HG02943 (cell line): ENCODE data around the gene MAPK4.

ENCODE experiments used
- ATAC-seq: cut with Tn5 transposase; IDR thresholded peaks from one replicate; pipeline ENCODE4 v1.9.1; 2021; ENCODE audit warnings: mild to moderate bottlenecking, low read depth, moderate library complexity; ENCODE audit not compliant: unreplicated experiment

Gene MAPK4

DNA sequence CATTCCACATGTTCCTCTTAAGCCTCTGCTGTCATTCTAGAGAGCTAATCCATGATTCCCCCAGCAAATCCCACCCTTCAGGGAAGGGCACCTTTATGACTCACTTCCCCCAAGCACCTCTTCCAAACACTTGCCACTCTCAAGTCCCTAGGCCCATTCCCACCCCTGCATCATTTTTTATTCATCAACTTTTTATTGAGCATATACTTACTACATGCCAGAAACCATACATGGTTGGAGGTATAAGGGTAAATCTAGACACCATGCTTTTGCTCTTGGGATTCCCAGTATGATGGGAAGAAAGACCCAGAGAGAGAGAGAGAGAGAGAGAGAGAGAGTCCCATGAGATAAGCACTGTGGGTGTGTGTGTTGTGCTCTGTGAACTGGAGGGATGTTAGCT is 87.9 kb downstream of the MAPK4 start:
- no peak for ATAC-seq

DNA sequence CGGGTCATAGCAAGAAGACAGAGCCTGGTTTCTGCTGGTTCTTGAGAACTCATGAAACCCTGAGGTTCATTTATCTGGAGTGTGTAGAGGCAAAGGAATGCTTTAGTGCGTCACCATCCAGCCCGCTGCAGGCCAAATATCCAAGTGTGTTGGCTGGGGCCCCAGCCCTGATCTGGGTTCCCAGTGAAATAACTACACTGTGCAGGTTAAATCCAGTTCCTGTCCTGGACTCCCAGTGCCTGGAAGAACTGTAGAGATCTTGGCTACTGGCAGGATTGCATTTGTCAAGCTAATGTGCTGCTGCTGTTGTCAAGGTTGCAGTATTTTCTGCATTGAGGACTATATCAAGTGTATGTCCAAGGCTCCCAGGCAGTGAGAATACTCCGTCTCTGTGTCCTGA is 89.9 kb downstream of the MAPK4 start:
- ATAC-seq: no peak

DNA sequence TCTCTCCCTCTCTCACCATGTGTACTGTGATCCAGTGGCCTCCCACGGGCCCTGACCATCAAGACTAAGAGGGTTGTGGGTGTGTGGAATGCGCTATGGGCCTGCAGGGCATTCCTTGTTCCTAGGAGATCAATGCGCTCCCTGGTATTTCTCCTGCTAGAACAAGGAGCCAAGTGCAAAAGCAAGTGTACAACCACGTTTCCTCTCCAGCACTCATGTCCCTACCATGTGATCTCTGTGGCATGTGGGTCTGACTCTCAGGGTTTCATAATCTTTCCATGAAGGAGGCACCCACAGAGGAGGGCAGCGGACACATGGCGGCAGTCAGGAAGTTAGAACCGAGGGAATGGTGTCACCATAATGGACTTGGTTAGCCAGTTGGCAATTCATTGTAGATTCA is 91.4 kb downstream of the MAPK4 start:
- no peak for ATAC-seq

DNA sequence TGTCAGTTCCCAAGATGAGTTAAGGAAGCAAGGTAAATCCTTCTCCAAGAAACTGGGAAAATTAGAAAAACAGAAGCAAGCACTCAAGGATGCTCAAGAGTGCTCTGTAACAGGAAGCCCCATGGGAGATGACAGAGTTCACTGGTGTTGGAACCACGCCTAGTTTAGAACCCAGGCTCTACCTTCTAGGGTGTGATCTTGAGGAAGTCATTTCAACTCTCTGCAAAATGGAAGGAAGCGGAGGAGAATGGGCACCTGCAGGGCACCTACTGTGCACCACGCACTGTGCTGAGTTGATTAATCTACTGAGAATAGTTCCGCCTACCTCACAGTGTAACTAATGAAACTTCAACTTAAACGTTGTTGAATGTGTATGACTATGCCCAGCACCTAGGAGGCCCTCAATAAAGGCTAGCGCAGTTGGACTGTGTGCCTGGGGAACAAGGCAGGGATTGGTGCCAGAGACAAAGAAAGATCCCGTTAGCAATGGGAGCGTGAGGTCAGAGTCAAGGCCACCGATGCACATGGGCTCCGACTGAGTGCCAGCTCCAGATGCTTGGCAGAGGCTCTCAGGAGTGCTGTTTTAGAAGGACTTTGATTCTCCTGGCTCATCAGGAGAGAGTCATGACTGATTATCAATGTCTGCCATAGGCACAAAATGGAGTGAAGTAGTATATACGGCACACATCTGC is 93.7 kb downstream of the MAPK4 start:
- no peak for ATAC-seq

DNA sequence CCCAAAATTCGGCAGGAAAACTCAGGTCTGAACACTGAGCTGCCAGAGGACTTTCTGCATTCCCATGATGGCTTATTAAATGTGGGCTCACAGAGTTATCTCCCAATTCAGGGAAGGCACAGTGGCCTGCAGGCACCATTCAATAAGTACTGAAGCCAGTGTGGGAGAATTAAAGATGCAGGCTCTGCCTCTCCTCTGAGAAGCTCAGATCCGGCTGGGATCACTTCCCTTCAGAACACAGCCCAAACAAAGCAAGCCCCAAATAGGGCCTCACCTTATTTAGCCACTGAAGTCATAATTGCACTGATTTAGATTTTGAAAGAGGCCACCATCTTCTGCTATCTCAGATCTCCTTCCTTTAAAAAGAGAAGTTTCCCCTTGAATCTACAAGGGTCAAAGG is 94.3 kb downstream of the MAPK4 start:
- no peak for ATAC-seq

DNA sequence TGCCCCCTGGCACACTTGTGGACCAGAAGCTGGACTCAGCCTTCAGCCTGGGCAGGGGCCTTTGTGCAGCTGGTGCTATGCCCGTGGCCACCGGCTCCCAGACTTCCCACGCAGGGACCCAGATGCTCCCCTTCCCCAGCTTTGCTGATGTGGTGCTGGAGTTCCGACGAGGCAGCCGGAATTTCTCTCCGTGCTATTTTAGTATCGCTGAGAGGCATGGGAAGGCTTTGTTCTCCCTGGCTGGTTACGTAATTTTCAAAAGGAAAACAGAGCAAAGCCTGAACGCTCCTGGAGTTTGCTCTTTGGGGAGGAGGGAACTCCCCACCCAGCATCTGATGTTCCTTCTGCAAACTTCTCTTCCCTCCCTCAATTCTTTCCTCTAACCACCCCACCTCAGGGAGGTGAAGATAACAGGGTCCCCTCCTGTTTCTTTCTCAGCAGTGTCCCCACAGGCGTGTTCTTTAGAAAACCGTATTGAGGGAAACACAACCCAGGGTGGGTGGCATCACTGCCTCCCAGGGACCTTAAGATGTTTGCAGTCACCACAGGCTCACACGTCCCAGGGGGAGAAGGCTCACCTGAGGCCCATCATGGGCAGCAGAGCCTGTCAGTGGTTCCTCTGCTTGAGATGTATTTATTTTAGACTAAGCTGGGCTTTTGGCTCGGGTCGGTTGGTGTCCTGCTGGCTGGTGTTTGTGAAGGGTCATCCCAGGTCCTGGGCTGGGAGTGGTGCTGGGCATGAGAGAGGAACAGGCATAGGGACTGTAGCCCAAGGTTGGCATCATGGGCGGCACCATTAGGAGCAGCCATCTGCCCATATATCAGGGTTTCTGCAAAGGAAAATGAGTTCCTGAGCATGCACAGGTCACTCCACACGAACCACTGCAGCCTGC is 95.0 kb downstream of the MAPK4 start:
- ATAC-seq: no peak

DNA sequence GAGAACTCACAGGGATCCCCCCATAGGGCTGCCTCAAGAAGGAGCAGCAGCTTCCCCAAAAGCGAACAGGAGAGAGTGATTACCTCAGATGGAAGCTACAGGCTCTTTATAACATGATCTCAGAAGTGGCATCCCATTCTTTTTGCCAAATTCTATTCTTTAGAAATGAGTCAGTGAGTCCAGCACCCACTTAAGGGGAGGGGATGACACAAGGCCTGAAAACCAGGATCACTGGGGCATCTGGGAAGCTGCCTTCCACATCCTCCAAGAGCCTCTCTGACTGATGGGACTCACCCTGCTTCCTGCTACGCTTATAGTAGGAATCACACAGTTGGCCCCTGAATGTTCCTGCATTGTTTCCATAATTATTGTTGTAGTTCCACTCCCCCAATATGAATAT is 96.5 kb downstream of the MAPK4 start:
- no peak for ATAC-seq

DNA sequence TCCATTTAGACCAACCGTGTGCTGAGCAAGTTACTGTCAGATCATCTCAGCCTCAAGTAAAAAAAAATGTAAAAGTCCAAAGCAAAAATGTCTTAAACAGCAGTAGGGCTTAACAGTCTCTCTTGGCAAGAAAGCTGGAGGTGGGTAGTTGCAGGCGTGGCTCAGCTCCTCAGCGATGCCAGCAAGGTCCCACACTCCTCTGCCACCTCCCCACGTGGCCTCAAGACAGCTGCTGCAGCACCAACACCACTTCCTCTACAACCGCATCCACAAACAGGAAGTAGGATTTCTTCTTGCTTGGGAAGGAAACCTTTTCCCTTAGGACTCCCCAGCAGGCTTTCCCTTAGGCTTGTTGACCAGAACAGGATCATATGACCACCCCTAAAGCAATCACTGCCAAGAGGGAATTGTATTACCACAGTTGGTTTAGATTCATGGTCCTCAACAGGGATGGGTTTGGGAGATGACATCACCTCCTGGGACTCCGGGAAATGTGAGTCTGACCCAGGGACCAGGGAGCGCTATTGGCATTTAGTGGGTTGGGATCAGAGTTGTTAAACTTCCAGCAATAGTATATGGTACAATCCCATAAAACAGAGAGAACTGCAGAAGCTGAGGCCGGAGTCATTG is 97.1 kb downstream of the MAPK4 start:
- ATAC-seq: no peak

DNA sequence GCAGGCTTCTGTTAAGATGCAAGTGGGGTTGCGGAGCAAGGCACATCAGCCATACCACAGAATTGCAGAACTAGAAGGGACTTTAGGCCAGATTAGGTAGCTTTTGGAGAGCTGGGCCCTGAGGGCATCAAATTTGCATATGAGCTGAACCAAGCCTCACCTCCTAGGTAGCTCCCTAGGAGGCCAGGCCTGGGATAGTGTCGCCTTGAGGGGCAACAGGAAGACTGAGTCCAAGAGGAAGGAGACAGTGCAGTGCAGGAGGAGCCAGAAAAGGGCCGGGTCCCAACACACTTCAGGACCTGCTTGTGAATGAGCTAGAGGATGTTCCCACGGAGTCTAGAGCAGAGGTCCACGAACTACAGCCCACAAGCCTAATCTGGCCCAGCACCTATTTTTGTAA is 98.7 kb downstream of the MAPK4 start:
- no peak for ATAC-seq

DNA sequence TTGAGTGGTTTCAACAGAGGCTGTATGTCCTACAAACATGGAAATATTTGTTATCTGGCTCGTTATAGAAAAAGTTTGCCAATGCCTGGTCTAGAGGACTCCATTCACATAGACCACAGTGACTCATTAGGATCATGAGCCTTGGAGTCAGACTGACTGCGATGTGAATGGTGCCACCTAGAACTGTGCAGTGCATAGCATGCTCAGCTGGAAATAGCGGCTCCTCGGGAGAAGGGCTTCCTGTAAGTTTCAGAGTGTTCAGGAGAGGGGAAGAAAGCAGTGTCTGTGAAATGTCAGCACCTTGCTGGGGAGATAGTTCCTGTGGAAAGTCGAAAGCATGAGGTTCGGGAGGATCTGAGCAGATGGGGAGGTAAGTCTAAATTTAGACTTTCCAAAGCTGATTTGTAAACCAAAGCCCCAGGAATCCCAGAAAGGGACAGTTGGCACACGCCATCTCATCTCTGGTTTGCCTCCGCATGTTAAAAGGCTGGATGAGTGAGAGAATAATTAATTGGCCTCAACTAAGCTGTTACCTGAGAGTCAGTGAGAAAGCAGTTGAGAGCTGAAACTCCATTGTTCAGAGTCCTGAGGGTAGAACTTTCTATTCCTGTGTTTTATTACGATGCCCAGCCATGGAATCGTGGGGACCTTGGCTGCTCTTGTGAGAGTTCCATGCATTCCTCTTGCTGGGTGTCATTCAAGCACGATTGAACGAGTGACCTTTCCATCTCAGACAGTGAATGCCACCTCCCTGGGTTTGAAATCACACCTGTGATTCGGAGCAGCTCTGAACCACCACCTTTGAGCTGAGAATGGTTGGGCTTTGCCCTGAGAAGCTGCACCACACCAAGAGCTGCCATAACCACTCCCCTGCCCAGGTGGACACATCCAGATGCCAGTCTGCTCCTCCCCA is 99.5 kb downstream of the MAPK4 start:
- no peak for ATAC-seq

DNA sequence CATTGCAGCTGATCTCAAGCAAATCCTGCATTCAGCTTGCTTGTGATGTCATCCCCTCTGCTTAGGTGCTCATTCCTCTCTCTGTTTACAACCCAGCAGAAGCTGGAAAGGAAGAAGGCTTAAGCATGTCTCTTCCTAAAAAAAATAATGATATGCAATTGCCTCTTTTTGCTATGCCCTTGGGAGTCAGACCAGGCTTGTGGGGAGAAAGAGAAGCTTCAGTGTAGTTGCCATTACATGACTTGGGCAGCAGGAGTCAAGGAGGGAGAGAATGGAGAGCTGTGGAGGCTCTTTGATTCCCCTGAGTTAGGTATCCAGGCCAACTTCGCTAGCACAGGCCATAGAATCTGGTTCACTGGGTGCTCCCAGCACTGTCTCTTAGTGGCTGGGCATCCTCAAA is 101.1 kb downstream of the MAPK4 start:
- no peak for ATAC-seq

DNA sequence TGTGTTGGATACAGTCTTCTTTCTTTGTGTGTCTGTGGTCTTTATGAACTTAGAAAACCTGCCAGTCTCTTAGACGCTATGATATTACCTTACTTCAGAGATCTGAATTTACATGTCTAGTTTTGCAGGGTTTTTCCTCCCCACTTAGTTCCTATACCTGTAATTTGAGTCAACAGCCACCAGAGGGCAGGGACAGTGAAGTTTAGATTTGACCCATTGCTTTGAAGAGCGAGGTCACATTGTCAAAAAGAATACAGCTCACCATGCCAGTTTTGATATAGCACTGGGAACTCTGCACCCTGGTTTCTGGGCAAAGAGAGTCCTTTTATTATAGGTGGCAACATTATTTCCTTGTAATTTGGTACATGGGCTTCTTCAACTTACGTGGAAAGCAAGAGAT is 102.3 kb downstream of the MAPK4 start:
- ATAC-seq: no peak

DNA sequence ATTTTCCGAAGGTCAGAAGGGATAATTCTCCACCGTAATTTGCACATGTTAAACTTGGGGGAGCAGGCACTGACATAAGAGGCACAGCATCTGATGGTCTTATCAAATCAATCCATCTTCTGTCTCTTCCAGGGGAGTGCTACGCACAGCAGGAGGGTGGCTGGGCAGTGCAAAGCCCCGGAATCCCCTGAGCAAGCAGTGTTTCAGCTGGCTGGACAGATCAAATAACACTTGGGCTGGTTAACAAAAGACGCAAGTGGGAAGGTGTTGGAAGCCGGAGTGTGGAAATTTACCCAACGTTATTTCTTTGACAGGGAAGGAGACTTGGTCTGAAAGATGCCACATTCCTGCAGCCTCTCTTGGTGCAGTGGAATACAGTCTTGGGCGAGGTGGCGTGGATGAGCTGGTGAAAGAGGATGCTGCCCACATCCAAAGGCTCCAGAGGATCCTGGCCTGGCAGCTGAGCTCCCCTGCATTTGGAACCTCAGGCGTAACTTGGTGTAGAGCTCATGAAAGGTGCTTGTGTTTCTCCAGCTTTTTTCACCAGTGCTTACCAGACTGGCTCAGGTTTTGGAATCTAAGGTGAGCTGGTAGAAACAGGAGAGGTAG is 103.0 kb downstream of the MAPK4 start:
- ATAC-seq: no peak

DNA sequence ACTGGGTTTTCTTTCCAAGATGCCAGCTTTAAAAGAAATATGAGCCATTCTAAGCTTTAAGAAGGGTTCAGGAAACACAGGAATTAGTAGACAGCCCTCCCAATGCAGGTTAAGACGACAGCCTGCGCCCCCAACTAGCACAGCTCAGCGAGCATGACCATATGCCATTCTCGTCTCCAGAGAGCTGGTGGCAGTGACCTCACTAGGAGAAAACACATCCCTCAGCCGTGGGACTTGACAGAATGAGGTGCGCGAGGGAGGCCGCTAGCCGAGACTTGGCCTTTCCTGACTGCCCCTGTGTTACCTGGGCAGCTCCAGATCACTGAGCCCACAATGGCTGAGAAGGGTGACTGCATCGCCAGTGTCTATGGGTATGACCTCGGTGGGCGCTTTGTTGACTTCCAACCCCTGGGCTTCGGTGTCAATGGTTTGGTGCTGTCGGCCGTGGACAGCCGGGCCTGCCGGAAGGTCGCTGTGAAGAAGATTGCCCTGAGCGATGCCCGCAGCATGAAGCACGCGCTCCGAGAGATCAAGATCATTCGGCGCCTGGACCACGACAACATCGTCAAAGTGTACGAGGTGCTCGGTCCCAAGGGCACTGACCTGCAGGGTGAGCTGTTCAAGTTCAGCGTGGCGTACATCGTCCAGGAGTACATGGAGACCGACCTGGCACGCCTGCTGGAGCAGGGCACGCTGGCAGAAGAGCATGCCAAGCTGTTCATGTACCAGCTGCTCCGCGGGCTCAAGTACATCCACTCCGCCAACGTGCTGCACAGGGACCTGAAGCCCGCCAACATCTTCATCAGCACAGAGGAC is 103.9 kb downstream of the MAPK4 start:
- no peak for ATAC-seq

DNA sequence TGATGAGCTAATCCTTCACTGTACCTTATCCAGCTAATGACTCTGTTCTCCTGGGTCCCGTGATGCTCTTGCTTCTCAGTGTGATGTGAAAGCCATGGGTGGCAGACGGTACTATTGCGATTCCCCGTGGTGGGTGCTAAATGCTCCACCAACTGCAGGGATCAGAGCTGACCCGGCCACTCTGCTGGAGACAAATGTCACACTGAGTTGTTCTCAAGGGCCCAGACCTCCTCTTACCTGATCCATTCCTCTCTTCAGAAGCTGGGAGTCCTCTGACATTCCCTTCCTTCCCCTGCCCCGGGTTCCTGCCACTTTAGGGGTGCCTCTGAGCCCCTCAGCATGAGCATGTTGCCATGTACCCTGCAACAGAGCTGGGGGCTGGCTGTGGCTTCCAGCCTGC is 105.1 kb downstream of the MAPK4 start:
- no peak for ATAC-seq

DNA sequence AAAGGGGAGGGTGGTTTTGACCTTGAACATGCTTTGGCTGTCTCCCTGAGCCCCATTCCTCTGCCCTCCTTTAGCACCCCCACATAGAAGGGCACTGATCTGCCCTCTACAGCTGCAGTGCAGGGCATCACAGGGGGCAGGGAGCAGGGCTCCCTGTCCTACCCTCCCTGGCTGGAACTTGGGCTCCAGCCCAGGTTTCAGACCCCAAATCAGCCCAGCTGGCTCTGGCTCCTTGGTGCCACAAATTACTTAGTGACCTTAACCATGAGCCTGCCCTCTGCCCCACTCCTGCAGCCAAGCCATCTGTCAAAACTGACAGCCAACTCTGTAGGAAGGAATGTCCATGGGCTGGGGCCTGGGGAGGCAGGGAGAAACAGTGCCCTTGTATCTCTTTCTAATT is 105.6 kb downstream of the MAPK4 start:
- no peak for ATAC-seq

DNA sequence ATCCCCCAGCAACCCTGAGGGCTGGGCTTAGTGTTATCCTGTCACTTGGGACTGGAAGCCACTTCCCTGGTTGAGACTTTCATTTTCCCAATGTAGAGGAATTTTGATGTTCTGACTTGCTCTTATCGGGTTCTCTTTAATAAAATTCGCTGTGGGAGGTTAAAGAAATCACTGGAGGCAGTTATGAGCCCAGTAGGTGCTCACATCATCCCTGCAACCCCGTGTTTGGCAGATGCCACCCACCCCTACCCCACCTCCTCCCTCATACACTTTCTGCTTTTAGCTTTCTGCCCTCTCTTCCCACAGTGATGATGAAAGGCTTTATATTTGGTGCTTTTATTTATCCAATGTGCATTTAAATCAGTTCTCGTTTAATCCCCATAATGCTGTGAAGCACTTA is 106.6 kb downstream of the MAPK4 start:
- ATAC-seq: no peak

DNA sequence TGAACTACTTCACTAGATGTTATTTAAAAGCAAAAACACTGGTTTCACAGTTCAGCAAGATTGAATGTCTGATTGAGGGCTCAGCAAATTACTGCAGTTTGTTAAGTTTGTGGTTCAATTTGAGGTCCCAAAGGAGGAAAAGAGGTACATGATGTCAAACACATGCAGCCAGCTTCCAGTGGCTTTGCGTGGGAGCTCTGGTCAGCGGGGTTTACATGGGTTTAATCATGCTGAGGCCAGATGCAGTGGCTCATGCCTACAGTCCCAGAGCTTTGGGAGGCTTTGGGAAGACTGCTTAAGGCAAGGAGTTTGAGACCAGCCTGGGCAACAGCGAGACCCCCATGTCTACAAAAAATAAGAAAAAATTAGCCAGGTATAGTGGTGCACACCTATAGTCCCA is 111.5 kb downstream of the MAPK4 start:
- no peak for ATAC-seq

DNA sequence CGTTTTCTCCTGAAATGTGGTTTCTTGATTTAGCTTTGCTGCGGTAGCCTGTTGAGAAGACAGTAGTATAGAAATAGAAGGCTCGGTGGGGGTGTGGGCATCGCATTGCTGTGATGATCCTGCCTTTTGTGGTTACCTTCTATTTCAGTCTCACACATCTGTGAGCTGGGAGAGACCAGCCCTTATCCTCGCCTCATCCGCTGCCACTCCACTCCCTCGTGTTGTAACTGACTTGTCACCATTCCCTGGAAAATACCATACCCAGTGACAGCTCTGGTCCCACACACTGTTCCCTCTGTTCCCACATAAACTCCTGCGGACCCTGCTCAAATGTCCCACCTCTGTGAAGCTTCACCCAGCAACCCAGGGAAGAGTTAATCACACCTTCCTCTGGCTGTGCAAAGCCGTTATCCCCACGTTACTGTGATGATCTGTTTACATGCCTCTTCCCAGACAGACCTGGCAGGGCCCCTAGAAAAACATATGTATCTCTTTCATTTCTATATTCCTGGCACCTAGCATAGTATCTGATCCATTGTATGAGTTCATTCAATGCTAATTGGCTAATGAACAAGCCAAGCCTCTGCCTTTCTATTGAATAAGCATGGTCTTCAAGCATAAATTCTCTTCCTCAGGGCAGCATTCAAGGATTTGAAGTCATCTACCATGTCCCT is 114.6 kb downstream of the MAPK4 start:
- ATAC-seq: no peak
